Neural cell (in vitro differentiated cells): Measurements from ENCODE around the gene POU4F2. TPM values are rescaled to one million over a fixed set of nuclear protein-coding genes. Genes with fewer than 3 reads are reported as not detected.

ENCODE experiments used
- H2AFZ ChIP-seq: fragments of 200-600, 300-800 bp; sonication (generic), shearing (Covaris generic); 2 replicates; pipeline ENCODE4 v1.6.0; 2014; ENCODE audit warnings: low read depth, mild to moderate bottlenecking, antibody characterized with exemption, low read length, moderate library complexity
- H3F3A ChIP-seq: fragments of 200-600 bp; shearing (Covaris generic); 2 replicates; pipeline ENCODE4 v1.6.1; 2016; ENCODE audit warnings: mild to moderate bottlenecking, moderate library complexity, mixed read lengths, antibody characterized with exemption, low read length; ENCODE audit not compliant: insufficient read depth, poor library complexity, severe bottlenecking
- H3K27ac ChIP-seq: fragments of 200-600, 300-800 bp; sonication (generic), shearing (Covaris generic); 2 replicates; pipeline ENCODE4 v1.5.1; 2014; ENCODE audit warnings: mild to moderate bottlenecking, low read length, moderate library complexity
- H3K27me3 ChIP-seq: fragments of 300-800, 200-600 bp; sonication (generic), shearing (Covaris generic); 2 replicates; pipeline ENCODE4 v1.6.0; 2014; ENCODE audit warnings: mild to moderate bottlenecking, low read depth, low read length, moderate library complexity; ENCODE audit not compliant: insufficient read depth
- H3K36me3 ChIP-seq: fragments of 300-800, 200-600 bp; sonication (generic), shearing (Covaris generic); 2 replicates; pipeline ENCODE4 v1.5.1; 2014; ENCODE audit warnings: mild to moderate bottlenecking, antibody characterized with exemption, low read length, moderate library complexity; ENCODE audit not compliant: insufficient read depth
- H3K4me2 ChIP-seq: fragments of 300-800, 200-600 bp; sonication (generic), shearing (Covaris generic); 2 replicates; pipeline ENCODE4 v1.6.0; 2014; ENCODE audit warnings: mild to moderate bottlenecking, low read length
- H3K4me3 ChIP-seq: fragments of 300-800, 200-600 bp; sonication (generic), shearing (Covaris generic); 2 replicates; pipeline ENCODE4 v1.5.1; 2014; ENCODE audit warnings: mild to moderate bottlenecking, low read length, moderate library complexity
- H3K79me2 ChIP-seq: fragments of 200-600 bp; shearing (Covaris generic); replicated peaks from 2 replicates; pipeline ENCODE4 v1.6.0; 2014; ENCODE audit warnings: mild to moderate bottlenecking, low read length, moderate library complexity; ENCODE audit not compliant: insufficient read depth
- H3K9ac ChIP-seq: fragments of 300-800, 200-600 bp; sonication (generic), shearing (Covaris generic); 2 replicates; pipeline ENCODE4 v1.6.1; 2016; ENCODE audit warnings: mild to moderate bottlenecking, low read length, mixed read lengths
- H3K9me2 ChIP-seq: fragments of 200-600 bp; shearing (Covaris generic); 2 replicates; pipeline ENCODE4 v1.6.1; 2016; ENCODE audit warnings: mild to moderate bottlenecking, low read length, mixed read lengths; ENCODE audit not compliant: insufficient read depth
- H3K9me3 ChIP-seq: fragments of 200-600, 300-800 bp; sonication (generic), shearing (Covaris generic); 2 replicates; pipeline ENCODE4 v1.6.1; 2016; ENCODE audit warnings: mild to moderate bottlenecking, mixed run types, low read length, moderate library complexity, mixed read lengths
- H4K20me1 ChIP-seq: fragments of 200-600 bp; shearing (Covaris generic); 2 replicates; pipeline ENCODE4 v1.6.1; 2016; ENCODE audit warnings: mild to moderate bottlenecking, mixed run types; ENCODE audit not compliant: insufficient read depth
- CTCF ChIP-seq: fragments of 450-650 bp; IDR thresholded peaks from 2 replicates; pipeline ENCODE4 v1.5.1; 2014; ENCODE audit warnings: antibody characterized with exemption, mild to moderate bottlenecking, moderate library complexity; ENCODE audit not compliant: poor library complexity, severe bottlenecking
- EP300 ChIP-seq: fragments of 450-650 bp; conservative IDR thresholded peaks from 2 replicates; pipeline ENCODE4 v1.6.1; 2014; ENCODE audit warnings: antibody characterized with exemption, mild to moderate bottlenecking, moderate library complexity; ENCODE audit not compliant: poor library complexity, severe bottlenecking
- EZH2 ChIP-seq: fragments of 200-600, 300-800 bp; shearing (Covaris generic), sonication (generic); IDR thresholded peaks from 2 replicates; pipeline ENCODE4 v1.6.1; 2014; ENCODE audit warnings: antibody characterized with exemption, low read length, borderline replicate concordance, mild to moderate bottlenecking; ENCODE audit not compliant: insufficient read depth, poor library complexity, severe bottlenecking
- MXI1 ChIP-seq: fragments of 450-650 bp; conservative IDR thresholded peaks from 2 replicates; pipeline ENCODE4 v1.6.1; 2014; ENCODE audit warnings: antibody characterized with exemption, mild to moderate bottlenecking; ENCODE audit not compliant: poor library complexity, severe bottlenecking
- POLR2AphosphoS5 ChIP-seq: IDR thresholded peaks from 2 replicates; pipeline ENCODE4 v1.6.1; 2012
- RAD21 ChIP-seq: fragments of 450-650 bp; conservative IDR thresholded peaks from 2 replicates; pipeline ENCODE4 v1.6.1; 2014; ENCODE audit warnings: antibody characterized with exemption, mild to moderate bottlenecking, moderate library complexity
- SMC3 ChIP-seq: fragments of 450-650 bp; conservative IDR thresholded peaks from 2 replicates; pipeline ENCODE4 v1.6.1; 2014; ENCODE audit warnings: antibody characterized with exemption, mild to moderate bottlenecking, moderate library complexity; ENCODE audit not compliant: poor library complexity
- TAF1 ChIP-seq: IDR thresholded peaks from 2 replicates; pipeline ENCODE4 v1.6.1; 2012; ENCODE audit warnings: low read depth
- polyA minus RNA-seq: library from RNA; depleted of rRNA, polyadenylated mRNA; stranded (reverse); fragments of >200 nt; gene quantifications from 2 replicates; pipeline ENCODE4 v1.2.3, GENCODE V29; 2014
- polyA plus RNA-seq: library from polyadenylated mRNA; depleted of rRNA; stranded (reverse); fragments of >200 nt; gene quantifications from 2 replicates; pipeline ENCODE4 v1.2.3, GENCODE V29; 2014
- TF ChIP-seq, protein P1 (sequence below): IDR thresholded peaks from 2 replicates; pipeline ENCODE4 v1.6.1; 2012; ENCODE audit warnings: borderline replicate concordance

The POU4F2 gene
- polyA plus RNA-seq (0.24 TPM in 1 of 2 replicates, not detected in the other), polyA minus RNA-seq (not detected in 2 replicates)

DNA sequence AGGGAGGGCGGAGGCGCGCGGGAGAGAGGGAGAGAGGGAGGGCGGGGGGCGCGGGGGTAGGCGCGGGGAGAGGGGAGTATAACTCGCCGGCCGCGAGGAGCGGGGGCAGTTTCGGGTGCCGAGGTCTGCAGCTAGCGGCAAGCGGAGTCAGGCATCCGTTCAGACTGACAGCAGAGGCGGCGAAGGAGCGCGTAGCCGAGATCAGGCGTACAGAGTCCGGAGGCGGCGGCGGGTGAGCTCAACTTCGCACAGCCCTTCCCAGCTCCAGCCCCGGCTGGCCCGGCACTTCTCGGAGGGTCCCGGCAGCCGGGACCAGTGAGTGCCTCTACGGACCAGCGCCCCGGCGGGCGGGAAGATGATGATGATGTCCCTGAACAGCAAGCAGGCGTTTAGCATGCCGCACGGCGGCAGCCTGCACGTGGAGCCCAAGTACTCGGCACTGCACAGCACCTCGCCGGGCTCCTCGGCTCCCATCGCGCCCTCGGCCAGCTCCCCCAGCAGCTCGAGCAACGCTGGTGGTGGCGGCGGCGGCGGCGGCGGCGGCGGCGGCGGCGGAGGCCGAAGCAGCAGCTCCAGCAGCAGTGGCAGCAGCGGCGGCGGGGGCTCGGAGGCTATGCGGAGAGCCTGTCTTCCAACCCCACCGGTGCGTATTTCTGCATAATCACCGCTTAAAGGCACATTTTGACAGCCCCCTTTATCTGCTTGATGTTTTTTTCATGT lies at the start of gene POU4F2:
Gene POU4F2, plus strand, starts transcription at position 108 of the 720 bp plus-strand sequence. Its CDS starts 248 bp downstream, at position 356.
- Histone ChIP-seq H3F3A (no peaks in the 10 kb centered on the region), H3K27me3 (peaks cover 100% of the 10 kb centered on the region), H4K20me1 (no peaks in the 10 kb centered on the region), H3K4me3 (peak within 1 kb of the TSS; percentile 69), H3K4me2 (peak within 1 kb of the TSS; percentile 72), H3K9ac (no peak within 1 kb of the TSS), H2AFZ (no peak within 1 kb of the TSS), H3K9me2 (no peaks in the 10 kb centered on the region), H3K27ac (no peak within 1 kb of the TSS), H3K79me2 (no peaks in the 10 kb centered on the region), H3K36me3 (no peaks in the 10 kb centered on the region), H3K9me3 (no peaks in the 10 kb centered on the region)
- TF ChIP-seq RAD21, result peak; percentile 33
- no peak for TF ChIP-seq SMC3
- no peak for TF ChIP-seq EP300
- TF ChIP-seq, protein P1, sequence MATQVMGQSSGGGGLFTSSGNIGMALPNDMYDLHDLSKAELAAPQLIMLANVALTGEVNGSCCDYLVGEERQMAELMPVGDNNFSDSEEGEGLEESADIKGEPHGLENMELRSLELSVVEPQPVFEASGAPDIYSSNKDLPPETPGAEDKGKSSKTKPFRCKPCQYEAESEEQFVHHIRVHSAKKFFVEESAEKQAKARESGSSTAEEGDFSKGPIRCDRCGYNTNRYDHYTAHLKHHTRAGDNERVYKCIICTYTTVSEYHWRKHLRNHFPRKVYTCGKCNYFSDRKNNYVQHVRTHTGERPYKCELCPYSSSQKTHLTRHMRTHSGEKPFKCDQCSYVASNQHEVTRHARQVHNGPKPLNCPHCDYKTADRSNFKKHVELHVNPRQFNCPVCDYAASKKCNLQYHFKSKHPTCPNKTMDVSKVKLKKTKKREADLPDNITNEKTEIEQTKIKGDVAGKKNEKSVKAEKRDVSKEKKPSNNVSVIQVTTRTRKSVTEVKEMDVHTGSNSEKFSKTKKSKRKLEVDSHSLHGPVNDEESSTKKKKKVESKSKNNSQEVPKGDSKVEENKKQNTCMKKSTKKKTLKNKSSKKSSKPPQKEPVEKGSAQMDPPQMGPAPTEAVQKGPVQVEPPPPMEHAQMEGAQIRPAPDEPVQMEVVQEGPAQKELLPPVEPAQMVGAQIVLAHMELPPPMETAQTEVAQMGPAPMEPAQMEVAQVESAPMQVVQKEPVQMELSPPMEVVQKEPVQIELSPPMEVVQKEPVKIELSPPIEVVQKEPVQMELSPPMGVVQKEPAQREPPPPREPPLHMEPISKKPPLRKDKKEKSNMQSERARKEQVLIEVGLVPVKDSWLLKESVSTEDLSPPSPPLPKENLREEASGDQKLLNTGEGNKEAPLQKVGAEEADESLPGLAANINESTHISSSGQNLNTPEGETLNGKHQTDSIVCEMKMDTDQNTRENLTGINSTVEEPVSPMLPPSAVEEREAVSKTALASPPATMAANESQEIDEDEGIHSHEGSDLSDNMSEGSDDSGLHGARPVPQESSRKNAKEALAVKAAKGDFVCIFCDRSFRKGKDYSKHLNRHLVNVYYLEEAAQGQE, result no peak
- TF ChIP-seq TAF1, result no peak
- peak; percentile 33 for TF ChIP-seq CTCF
- no peak for TF ChIP-seq POLR2AphosphoS5
- TF ChIP-seq MXI1, result peak; percentile 73
- TF ChIP-seq EZH2, result peak; percentile 15

DNA sequence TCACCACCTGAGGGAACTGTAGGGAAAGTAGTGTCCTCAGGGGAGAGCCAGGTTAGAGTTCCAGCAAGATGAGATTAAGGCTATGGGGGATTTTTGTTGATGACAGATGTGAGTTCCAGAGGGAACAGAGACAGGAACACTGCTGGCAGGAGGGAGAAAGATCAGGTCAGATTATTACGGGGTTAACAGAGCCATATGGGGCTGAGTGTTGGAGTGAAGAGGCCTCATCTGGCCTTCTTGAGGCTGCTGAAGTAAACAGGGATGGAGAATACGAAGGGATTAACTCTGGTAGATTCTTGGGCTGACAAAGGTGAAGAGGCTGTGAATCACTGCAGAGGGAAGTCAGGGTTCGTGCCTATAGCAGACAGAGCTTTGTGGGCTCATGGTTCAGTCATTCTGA lies 47.9 kb upstream of the POU4F2 start:
- no peak overlapping the region for H3K4me2 ChIP-seq
- H3K36me3 ChIP-seq, result no peaks in the 10 kb centered on the region
- no peaks in the 10 kb centered on the region for H3K9me3 ChIP-seq
- no peaks in the 10 kb centered on the region for H4K20me1 ChIP-seq
- no peaks in the 10 kb centered on the region for H3K27me3 ChIP-seq
- no peak overlapping the region for H3K4me3 ChIP-seq
- no peak overlapping the region for H2AFZ ChIP-seq
- H3K79me2 ChIP-seq, result no peaks in the 10 kb centered on the region
- H3K27ac ChIP-seq, result no peak overlapping the region
- H3F3A ChIP-seq, result no peaks in the 10 kb centered on the region
- TF ChIP-seq SMC3 (no peak), EZH2 (no peak), RAD21 (no peak), CTCF (no peak), MXI1 (no peak), EP300 (no peak), POLR2AphosphoS5 (no peak), TAF1 (no peak)
- TF ChIP-seq, protein P1, result no peak
- H3K9ac ChIP-seq, result no peak overlapping the region
- H3K9me2 ChIP-seq, result no peaks in the 10 kb centered on the region
